MM.1S (cell line): Measurements from ENCODE around the gene SNN.
A peak's percentile ranks its signal among the peaks of the same experiment; 100 is the strongest.

Experiments used
- EZH2 ChIP-seq: fragments of 300-600 bp; sonication (generic); optimal IDR thresholded peaks from 2 replicates; pipeline ENCODE3; 2017; ENCODE audit warnings: low read depth, mild to moderate bottlenecking, antibody characterized with exemption, low read length, mixed read lengths
- EZH2phosphoT487 ChIP-seq: fragments of 300-600 bp; sonication (generic); IDR thresholded peaks from 2 replicates; pipeline ENCODE4 v1.6.1; 2018; ENCODE audit warnings: antibody characterized with exemption, low read length
- TF ChIP-seq, protein P1 (sequence below): fragments of 300-600 bp; sonication (generic); IDR thresholded peaks from 2 replicates; pipeline ENCODE4 v1.5.1; 2016; ENCODE audit warnings: antibody characterized with exemption, low read length, mixed read lengths

DNA sequence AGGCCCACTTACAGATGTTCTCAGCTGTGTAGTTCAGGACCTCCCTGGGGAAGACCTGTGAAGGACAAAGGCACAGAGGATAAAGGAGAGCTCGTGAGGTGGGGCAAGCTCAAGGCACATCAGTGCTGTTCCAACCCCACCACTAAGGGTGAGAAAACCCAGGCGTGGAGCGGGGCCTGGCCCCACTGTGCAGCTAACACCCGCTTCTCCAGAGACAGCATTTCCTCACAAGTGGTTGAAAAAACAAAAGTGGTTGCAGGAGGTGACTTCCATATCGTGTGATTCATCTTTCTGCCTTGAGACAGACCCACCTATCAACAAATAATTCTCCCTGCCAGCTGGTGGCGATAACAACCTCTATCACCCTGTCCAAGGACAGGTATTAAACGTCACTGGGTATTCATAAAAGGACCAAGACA lies 30.0 kb downstream of the SNN start:
- TF ChIP-seq, protein P1, sequence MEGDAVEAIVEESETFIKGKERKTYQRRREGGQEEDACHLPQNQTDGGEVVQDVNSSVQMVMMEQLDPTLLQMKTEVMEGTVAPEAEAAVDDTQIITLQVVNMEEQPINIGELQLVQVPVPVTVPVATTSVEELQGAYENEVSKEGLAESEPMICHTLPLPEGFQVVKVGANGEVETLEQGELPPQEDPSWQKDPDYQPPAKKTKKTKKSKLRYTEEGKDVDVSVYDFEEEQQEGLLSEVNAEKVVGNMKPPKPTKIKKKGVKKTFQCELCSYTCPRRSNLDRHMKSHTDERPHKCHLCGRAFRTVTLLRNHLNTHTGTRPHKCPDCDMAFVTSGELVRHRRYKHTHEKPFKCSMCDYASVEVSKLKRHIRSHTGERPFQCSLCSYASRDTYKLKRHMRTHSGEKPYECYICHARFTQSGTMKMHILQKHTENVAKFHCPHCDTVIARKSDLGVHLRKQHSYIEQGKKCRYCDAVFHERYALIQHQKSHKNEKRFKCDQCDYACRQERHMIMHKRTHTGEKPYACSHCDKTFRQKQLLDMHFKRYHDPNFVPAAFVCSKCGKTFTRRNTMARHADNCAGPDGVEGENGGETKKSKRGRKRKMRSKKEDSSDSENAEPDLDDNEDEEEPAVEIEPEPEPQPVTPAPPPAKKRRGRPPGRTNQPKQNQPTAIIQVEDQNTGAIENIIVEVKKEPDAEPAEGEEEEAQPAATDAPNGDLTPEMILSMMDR: peak; percentile 39
- no peak for TF ChIP-seq EZH2phosphoT487
- TF ChIP-seq EZH2: no peak
